DMS153 (cell line): Measurements from ENCODE around the gene HIVEP3.

Experiments
- DNase-seq: peaks from one replicate; lab custom pipeline; 2025; lab: John Stamatoyannopoulos, UW

Gene HIVEP3

DNA sequence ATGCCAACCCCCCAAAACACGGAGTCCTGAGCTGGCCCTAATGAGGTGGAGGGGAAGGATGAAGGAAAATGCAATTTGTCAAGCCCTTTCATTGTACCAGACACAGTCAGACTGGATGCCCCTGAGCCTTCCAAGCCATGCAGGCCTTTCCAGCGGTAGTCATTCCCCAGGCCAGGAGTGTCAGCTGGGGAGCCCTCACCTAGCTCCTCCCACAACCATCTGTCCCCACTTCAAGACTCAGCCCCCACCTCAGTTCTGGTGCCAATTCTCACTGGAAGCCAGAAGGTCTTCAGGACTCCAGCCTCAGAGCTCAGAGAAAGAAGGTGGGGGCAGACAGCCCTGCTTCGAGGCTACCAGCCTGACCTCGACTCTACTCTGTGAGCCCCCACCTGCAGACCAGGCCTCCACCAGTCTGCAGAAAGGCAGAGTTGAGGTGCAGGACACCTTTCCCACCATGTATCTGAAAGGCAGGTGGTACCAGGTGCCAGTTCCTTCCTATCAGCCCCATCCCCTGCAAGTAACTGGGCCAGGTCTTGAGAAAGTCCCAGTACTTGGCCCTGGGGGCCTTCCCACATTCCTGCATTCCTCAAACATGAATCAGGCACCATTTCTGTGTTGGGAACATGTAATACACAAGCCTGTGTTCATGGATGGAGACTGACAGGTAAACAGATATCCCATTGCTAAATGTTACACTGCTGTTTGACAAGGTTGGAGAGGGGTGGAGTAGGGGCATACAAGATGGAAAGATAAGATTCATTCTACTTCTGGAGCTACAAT lies 253.7 kb downstream of the HIVEP3 start:
- DNase-seq: no peak

DNA sequence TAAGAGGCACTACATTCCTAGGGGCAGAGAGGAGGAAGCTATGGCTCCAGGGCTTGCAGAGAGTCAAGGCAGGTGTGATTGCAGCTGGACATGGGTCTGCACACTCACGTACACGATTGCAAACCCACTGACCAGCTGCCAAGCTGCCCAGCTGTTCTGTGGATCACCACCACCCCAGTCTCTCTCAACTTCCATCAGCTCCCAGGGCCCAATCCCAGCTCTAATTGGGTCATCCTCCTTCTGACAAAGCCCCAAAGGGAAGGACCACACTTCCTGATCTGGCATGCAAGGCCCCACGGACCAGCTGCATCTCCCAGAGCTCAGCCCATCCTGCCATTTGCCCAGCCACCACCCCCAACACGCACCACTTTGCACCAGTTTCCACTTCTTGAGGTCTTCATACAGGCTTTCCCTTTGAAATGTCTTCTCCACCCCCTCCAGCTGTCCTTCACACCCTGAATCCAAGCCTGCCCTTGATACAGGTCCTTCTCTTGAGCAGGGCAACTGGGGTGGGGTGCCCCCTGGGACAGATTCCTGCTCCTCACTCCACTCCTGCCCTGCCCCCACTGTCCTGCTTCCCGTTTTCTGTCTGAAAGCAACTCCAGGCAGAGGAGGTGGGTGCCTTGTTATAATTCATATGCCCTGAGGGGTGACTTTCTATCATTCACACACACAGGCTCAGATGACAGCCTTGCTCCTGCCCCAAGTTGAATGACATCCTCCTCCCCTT lies 254.9 kb downstream of the HIVEP3 start:
- DNase-seq: no peak

DNA sequence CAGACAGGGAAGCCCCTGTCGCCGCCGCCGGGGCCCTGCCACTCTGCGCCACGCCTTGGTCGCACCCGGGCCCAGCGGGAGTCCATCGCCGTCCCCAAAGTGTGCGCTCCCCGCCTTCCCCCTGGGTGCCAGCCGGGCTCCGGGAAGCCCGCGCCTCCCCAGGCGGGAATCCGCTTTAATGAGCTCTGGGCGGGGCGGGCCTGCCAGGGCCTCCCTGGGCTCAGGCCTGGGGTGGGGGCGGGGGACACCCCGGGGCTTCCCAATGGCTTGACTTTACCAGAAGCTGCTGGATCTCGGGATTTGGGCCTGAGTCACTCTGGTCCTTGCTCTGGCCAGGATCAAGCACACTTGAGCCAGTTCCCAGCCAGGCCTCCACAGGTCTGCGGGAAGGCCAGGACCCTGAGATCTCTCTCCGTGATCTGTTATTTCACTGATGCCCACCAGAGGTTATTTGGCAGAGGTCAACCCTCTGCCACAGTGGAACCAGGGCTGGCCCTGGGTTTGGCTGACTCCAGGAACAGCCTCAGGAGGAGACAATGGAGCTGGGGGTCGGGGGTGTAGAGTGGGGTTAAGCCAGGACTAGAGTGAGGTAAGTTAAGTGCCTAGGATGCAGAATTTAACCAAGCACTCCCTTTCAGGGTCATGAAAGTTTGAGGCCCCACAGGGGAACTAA lies 255.8 kb downstream of the HIVEP3 start:
- DNase-seq: no peak

DNA sequence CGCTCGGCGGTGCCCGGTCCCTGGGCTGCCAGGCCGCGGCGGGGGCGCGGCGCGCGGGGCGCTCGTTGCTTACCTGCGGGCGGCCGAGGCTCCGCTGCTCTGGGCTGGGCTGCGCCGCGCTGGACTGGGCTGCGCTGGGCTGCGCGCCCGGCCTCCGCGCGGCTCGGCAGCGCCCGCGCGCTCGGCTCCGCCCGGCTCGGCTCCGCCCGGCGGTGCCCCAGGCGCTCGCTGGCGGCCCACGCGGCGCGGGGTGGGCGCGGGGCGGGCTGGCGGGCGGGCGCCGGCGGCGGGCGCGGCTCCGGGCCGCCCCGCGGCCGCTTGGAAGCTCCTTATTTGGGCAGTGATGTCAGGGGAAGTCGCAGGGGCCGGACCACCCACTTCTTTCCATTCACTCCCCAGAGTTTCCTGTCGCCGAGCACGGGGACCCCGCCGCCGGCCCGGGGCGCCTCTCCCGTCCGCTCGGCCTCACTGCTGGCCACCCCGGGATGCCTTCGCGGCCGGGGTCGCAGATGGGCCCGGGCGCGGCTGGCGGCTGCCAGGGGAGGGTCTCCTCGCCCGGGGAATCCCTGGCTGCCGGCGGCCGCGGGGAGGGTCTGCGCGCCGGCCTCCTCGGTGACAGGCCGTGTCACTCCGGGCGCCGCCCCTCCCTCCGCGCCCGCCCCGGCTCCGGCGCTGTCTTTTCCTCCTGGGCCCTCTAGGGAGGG lies 256.5 kb downstream of the HIVEP3 start:
- DNase-seq: no peak

DNA sequence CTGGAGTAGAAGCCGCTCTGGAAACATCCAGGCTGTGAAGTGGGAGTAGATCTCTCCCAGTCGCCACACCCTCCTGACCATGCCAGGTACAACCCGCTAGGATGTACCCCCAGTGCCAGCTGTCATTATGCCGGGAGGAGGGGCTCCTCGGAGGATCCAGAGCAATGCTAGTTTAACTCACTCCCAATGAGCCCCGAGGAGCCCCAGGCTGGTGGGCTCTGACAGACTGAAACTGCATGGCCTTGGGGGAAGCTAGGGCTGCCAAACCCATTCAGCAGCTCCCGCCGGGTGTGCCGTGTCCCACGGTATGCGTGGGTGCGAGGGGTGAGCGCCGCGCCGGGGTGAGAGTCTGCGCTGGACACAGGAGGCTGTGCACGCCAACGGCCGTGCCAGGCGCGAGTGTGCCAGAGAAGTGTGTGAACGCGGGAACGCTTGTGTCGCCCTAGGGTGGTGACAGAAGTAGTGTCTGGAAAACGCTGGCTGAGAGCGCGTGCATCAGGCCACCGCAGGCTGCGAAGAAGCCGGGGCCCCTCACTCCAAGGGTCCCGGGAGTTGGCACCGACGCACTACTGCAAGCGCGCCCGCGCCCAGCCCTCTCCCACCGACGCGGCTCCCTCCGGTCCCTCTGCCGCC lies 257.2 kb downstream of the HIVEP3 start:
- DNase-seq: no peak

DNA sequence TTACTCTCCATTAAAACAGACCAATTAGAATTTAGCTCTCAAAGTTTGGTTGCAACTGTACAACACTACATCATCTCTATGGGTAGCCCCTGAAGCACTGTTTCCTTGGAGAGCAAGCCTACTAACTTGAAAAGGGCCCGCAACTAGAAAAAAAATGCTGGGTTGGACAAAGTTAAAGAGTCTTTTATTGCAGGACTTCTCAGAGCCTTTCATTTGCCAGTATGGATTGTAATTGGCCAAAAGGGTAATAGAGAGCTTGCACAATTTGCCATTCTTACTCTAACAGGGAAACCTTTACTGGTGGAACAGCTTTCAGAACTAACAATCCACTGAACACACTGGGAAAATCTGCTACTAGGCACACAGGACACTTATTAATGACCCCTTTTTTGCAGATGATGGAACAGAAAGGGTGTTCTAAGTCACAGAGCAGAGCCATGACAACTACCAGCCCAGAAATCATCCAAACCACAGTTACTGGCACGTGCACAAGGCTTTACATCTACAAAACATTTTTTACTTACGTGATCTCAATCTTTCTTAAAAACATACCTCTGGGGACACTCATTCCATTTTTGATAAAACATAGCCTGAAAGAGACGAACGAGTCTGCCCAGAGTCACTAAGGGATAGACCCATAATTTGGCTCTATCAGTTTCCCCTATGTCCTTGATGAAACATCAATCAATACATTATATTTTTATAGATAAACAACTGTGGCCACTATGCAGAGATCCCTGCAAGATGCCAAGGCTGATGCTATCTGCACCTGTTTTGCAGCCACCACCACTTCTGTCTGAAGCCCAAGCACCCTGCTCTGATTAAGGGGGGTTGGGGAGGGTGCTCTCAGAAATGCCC lies 257.9 kb downstream of the HIVEP3 start:
- DNase-seq: no peak

DNA sequence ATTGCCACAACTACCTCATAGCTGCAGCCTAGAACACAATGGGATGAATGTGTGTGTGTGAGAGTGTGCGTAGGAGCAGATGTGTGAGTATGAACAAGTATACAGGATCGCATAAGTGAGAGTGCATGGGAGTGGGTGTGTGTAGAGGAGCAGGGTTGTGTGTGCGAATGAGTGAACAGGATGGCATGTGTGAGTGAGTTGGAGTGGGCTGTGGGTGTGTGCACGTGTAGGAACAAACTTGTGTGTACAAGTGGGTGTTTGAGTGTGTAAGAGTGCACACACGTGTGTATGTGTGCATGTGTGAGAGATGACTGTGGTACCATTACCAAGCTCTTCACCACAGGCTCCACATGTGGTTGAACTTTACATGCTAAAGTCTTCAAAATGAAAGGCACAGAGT lies 258.8 kb downstream of the HIVEP3 start:
- DNase-seq: no peak

DNA sequence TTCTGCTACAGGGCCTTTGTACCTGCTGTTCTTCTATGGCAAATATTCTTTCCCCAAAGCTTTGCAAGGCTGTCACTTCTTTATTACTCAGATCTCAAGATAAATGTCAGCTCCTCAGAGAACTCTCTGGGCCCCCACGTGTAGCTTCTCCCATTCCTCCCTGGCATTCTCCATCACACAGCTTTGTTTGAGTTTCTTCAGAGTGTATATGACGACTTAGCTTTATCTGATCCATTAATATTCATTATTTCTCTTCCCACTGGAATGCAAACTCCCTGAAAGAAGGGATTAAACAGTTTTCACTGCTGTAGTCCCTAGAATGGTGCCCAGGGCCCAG lies 259.6 kb downstream of the HIVEP3 start:
- DNase-seq: no peak

DNA sequence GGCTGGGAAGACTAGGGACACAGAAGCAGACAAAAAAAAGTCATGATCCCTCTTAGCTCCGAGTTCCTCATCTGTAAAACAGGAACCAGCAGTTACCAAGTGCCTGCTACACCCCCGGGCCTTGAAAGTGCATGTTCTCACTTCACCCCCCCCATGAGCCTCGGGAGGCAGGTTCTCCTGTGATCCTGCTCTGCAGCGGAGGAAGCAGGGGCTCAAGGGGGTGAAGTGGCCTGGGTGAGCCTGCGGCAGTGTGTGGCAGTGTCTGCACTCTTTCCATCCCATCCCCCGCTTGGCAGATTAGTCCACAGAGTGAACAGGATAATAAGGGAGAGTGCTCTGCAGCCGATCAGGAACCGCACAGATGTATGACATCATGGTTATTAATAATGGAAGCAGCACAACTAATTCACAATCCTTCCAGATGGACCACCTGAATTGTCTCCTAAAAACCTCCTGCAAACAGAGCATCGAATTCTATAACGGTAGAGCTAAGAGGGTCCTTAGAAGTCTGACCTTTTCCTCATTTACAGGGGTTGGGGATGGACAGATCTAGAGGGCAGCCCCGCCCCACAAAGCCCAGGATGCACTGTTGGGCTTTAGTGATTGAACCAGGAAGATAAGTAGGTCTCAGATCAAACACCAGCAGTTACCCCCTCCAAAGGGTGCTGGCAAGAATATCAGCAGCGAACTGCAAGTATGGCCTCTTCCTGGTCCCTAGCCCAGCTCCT lies 260.1 kb downstream of the HIVEP3 start:
- no peak for DNase-seq

DNA sequence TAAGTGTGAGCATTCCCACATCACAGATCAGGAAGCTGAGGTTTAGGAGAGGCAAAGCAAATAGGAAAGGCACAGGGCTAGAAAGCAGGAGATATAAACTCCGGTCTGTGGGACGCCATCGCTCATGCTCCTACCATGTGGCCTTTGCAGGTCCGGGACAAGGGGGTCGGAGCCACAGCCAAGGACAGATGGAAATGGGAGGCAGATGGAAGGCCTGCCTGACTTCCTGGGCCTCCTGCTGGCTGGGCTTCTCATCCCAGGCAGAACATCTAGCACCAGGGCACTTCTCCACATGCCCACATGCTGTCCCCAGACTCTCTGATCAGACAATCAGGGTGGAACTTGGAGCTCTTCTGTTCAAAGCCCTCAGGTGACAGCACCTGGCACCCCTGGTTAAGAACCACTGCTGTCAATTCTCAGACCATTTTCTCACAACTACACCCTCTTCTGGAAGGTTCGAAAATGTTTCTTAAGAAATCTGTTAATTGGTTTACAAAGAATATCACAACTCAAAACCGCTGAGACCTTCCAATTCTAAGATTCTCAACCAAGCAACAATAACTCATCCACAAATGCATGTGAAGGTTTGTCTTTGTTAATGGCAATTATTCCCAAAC lies 260.9 kb downstream of the HIVEP3 start:
- no peak for DNase-seq

DNA sequence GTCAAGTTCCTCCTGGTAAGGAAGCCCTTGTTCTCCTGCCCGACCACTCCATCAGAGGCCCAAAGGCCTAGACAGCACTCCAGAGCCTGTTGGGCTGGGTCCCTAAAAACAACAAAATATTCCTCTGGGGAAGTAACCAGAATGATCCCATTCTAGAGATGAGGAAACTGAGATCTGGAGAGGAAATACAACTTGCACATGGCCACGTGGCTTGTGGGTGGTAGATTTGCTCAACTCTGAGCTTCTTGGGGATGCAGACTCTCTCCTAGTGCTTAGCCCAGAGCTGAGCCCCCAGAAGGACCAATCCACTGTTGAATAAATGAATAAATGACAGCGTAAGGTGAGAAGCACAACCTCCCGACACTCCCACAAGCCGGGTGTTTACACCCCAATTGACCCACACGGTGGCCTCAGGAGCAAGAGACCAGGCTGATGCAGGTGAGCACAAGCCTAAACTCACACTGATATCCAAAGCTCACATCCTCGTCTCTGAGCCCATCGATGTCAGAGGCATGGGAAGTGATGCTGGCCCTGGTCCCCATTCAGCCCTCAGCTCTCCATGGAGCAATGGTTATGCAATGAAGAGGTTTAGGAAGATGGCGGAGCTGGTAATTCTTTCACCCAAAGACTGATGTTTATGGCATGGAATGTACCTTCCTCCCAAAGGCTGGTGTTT lies 261.8 kb downstream of the HIVEP3 start:
- no peak for DNase-seq

DNA sequence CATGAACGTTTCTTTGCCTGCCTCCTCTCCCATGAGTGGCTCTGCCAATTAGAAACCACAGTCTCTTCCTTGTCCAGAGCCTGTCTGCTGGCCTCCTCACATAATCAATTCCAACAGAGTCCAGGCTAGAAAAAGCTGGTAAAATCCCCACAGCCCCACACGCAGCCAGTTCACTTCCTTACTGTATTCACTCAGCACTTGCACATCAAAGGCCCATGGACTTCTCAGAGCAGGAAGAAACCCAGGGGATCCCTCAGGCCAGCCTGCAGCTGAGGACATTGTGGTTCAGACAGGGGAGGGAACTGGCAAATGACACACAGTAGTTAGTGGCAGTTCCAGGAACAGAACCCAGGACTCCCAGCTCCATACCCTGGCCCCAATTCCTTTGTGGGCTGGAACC lies 262.7 kb downstream of the HIVEP3 start:
- no peak for DNase-seq

DNA sequence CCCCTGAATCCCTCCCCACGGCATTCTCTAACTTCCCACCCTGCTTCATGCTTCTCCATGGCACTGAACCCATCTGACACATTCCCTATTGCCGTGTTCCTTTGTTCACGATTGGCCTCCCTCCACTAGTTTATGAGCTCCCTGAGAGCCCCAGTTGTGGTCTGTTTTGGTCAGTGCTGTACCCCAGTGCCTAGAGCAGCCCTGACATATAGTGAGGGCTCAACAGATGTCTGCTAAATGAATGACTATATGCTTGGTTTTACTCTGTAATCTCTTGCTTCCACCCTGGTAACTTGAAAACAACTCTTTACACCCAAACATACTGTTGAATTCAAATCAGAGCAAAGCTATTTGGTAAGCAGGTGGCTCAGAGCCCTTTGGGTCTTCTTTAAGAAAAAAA lies 263.1 kb downstream of the HIVEP3 start:
- DNase-seq: no peak

DNA sequence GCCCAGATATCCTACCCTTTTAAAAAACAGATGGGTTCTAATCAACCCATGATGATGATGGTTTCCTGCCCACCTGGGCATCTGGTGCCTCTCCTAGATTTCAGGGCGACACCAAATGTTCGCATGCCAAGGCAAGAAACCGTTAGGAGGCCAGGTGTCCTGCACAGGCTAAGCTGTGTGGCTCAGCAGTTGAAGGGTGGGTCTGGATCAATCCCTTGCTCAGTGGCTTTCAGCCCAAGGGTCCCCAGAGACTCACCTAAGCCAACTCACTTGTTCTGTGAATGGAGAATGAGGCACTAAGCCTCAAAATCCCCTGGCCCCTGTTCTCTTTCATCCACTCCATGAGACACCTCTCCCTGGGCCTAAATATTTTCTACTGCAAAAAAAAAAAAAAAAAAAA lies 265.1 kb downstream of the HIVEP3 start:
- DNase-seq: no peak

DNA sequence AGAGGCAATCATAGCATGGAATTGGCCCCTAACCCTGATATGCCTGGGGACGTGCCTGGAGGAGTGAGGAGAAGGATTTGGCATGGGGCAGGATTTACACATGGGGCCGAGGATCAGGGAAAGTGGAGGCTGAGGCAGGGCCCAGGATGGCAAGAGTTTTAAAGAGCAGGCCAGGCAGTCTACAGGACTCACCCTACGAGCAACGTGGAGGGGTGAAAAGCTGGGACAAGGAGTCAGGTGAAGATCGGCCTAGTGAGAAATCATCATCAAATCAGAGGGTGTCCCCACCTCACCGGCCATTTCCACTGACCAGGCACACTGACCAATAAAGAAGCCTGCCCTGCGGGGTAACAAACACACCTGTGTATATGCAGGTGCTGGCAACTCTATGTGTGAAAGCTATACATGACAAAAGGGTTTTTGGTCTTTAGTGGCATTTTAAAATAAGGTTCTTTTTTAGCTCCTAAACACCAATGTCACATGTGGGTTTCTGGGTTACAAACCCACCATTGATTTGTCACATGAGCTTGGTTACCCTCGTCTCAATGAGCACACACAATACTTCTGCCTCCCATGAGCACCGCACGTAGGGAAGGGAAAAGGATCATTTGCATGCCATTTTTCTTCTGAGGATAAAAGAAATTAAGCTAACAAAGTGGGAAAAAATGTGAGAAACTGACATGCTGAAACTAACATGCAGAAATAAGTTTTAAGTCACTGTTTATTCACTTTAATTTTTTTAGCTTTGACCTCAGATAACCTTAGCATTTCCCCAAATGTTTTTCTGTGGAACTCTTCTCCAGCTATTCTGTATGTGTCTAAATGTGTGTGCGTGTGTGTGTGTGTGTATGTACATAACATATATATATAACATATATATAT lies 266.1 kb downstream of the HIVEP3 start:
- DNase-seq: no peak

DNA sequence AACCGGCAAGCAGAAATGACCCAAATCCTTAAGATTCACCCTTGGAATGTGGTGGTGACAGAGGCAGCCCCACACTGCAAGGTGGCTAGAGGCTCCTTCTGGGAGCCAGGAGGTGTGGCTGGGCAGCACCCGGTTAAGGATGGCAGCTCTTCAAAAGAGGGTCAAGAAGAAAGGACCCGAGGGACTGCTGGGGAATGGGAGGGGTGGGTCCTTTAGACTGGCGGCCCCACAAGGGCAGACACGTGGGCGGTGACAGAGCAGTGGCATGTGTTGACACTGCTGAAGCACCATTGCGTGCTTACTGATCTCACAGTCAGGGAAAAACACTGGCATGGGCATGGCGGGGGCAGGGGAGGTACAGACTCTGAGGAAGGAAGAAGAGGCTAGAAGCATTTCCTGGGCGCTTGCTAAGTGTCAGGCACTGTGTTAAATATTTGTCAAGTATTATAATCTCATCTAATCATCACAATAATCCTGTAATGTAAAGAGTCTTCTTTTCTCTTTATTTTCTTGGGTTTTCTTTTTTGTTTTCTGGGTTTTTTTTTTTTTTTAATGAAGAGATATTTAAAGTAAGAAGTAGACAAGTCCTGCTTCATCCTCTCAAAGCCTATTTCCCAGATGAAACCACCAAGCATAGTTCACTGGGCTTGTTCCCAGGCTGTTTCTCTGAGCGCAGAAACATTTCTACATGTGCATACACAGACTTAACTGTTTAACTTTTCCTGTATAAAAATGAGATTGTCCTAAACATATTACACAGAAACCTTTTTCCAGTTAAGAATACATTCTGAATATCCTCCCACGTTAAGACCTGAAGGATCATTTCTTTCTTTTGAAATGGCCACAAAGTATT lies 268.5 kb downstream of the HIVEP3 start:
- no peak for DNase-seq

DNA sequence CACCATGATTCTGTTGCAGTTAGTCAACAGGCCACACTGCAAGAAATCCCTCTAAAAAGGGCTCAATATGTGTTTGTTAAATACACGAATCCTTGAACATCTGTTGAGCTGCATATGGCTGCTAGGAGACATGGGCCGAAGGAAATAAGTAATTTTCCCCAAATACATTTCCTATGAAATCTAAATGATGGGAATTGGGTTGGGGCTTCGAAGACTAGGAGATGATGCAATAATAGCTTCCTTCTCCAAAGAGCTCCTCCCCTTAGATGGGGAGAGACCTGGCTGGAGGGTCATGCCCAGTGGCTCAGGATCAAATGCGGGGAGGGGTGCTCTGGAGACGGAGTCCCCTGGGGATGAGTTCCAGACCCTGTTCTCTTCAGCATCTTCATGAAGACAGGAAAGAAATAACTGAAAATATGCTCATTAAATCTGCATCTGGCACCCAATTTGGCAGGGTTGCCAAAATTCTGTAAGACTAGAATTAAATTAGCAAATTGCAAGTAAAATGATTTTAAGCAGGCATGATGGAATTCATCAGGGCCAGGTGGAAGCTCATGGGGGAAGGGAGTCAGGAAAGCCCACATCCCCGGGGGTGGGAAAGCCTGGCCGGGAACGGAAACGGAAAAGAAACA lies 269.2 kb downstream of the HIVEP3 start:
- no peak for DNase-seq
